A673 (cell line): Measurements from ENCODE around the gene RGS7. TPM values are rescaled to one million over a fixed set of nuclear protein-coding genes. Genes with fewer than 3 reads are reported as not detected.
A peak's percentile ranks its signal among the peaks of the same experiment; 100 is the strongest.
"Not testable (repeated sequence)": the region's sequence is repeated elsewhere in the genome, so short reads cannot be mapped to it uniquely, and the experiment has no call there.

ENCODE experiments used
- BruUV-seq: library from RNA; stranded (reverse); fragments of 400-500 nt; replicated peaks from 2 replicates; lab custom pipeline; 2021; lab: Mats Ljungman, UMichigan
- CTCF ChIA-PET: fragments of 300-600 bp; sonication (Branson Sonifier 250); formaldehyde crosslinking; loops from one replicate; lab custom pipeline; 2022; ENCODE audit warnings: antibody characterized with exemption; lab: Charles Lee
- POLR2A ChIA-PET: fragments of 300-600 bp; sonication (Branson Sonifier 250); formaldehyde crosslinking; loops from one replicate; lab custom pipeline; 2022; ENCODE audit warnings: antibody characterized with exemption; ENCODE audit not compliant: low non-redundant PET; lab: Charles Lee
- DNase-seq: peaks from one replicate; pipeline ENCODE4 v3.0.0-alpha.2; 2015; ENCODE audit warnings: low spot score
- H3K27ac ChIP-seq: fragments of 200-600 bp; sonication (generic); 2 replicates; pipeline ENCODE4 v1.5.1; 2016; ENCODE audit warnings: mixed run types, low read depth, mild to moderate bottlenecking, mixed read lengths, antibody characterized with exemption, low read length; ENCODE audit not compliant: poor library complexity, severe bottlenecking
- H3K27me3 ChIP-seq: fragments of 200-600 bp; sonication (generic); replicated peaks from 2 replicates; pipeline ENCODE4 v1.6.1; 2017; ENCODE audit warnings: mixed run types, low read depth, mild to moderate bottlenecking, mixed read lengths, antibody characterized with exemption, low read length; ENCODE audit not compliant: insufficient read depth, poor library complexity
- H3K36me3 ChIP-seq: fragments of 200-600 bp; sonication (generic); 2 replicates; pipeline ENCODE4 v1.6.1; 2016; ENCODE audit warnings: mixed run types, mild to moderate bottlenecking, mixed read lengths, antibody characterized with exemption, low read length; ENCODE audit not compliant: insufficient read depth, poor library complexity, severe bottlenecking
- H3K4me1 ChIP-seq: fragments of 200-600 bp; sonication (generic); 2 replicates; pipeline ENCODE4 v1.6.1; 2017; ENCODE audit warnings: mixed run types, mild to moderate bottlenecking, mixed read lengths, antibody characterized with exemption, low read length; ENCODE audit not compliant: insufficient read depth, poor library complexity, severe bottlenecking
- H3K4me3 ChIP-seq: fragments of 200-600 bp; sonication (generic); 2 replicates; pipeline ENCODE4 v1.5.1; 2016; ENCODE audit warnings: low read depth, mixed run types, mild to moderate bottlenecking, mixed read lengths, low read length; ENCODE audit not compliant: poor library complexity, severe bottlenecking
- H3K9me3 ChIP-seq: fragments of 200-600 bp; sonication (generic); 2 replicates; pipeline ENCODE4 v1.6.1; 2016; ENCODE audit warnings: mixed run types, low read depth, mild to moderate bottlenecking, mixed read lengths, antibody characterized with exemption, low read length; ENCODE audit not compliant: poor library complexity, severe bottlenecking
- EZH2 ChIP-seq: fragments of 200-600 bp; sonication (generic); IDR thresholded peaks from 2 replicates; pipeline ENCODE4 v1.6.1; 2017; ENCODE audit warnings: borderline replicate concordance, low read depth, mild to moderate bottlenecking, mixed read lengths, antibody characterized with exemption, low read length; ENCODE audit not compliant: poor library complexity, severe bottlenecking
- intact Hi-C: fragments of 100-400 bp; cut with micrococcal nuclease; formaldehyde crosslinking; loops from one replicate; pipeline ENCODE4 v1.10.0; 2022; ENCODE audit not compliant: unreplicated experiment
- total RNA-seq: library from RNA; stranded (reverse); gene quantifications from 2 replicates; pipeline ENCODE4 v1.2.3, GENCODE V29; 2021
- TF ChIP-seq, protein P1 (sequence below): fragments of 300-800, 200-600 bp; sonication (generic); conservative IDR thresholded peaks from 2 replicates; pipeline ENCODE4 v1.5.1; 2017; ENCODE audit warnings: low read depth, mild to moderate bottlenecking, antibody characterized with exemption, low read length, moderate library complexity, mixed read lengths

RGS7 gene
- total RNA-seq, 1 experiment from 2014 or later: not detected

DNA sequence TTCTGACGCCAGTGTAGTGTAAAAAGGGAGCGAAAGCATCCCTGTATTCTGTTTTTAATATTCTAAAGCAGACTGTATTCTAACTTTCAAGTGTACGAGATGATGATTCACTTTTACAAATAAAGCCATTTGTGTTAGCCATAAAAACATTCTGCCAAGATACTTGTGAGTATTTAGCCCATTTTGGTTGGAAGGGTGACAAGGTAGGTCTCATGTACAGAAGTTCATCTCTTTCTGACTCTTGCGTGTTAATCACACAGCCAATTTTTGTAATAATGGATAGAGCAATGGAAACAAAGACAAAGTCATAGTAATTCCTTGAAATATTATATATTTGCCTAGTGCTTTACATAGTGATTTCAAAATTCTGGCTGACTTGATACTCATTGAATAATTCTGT is 619.7 kb downstream of the RGS7 start:
- ChIA-PET CTCF (no interaction called here), POLR2A (no interaction called here)
- Histone ChIP-seq H3K27me3 (no peaks in the 10 kb centered on the region), H3K27ac (no peak overlapping the region), H3K4me1 (no peaks in the 10 kb centered on the region), H3K4me3 (no peak overlapping the region), H3K36me3 (no peaks in the 10 kb centered on the region), H3K9me3 (no peaks in the 10 kb centered on the region)
- TF ChIP-seq EZH2: no peak
- TF ChIP-seq, protein P1, sequence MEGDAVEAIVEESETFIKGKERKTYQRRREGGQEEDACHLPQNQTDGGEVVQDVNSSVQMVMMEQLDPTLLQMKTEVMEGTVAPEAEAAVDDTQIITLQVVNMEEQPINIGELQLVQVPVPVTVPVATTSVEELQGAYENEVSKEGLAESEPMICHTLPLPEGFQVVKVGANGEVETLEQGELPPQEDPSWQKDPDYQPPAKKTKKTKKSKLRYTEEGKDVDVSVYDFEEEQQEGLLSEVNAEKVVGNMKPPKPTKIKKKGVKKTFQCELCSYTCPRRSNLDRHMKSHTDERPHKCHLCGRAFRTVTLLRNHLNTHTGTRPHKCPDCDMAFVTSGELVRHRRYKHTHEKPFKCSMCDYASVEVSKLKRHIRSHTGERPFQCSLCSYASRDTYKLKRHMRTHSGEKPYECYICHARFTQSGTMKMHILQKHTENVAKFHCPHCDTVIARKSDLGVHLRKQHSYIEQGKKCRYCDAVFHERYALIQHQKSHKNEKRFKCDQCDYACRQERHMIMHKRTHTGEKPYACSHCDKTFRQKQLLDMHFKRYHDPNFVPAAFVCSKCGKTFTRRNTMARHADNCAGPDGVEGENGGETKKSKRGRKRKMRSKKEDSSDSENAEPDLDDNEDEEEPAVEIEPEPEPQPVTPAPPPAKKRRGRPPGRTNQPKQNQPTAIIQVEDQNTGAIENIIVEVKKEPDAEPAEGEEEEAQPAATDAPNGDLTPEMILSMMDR: no peak
- intact Hi-C loops: loop anchor here (10.0 kb wide), 1 partner anchor 668 kb away; no protein-coding TSS in a partner anchor
- BruUV-seq: no TSS peak
- DNase-seq: no peak

DNA sequence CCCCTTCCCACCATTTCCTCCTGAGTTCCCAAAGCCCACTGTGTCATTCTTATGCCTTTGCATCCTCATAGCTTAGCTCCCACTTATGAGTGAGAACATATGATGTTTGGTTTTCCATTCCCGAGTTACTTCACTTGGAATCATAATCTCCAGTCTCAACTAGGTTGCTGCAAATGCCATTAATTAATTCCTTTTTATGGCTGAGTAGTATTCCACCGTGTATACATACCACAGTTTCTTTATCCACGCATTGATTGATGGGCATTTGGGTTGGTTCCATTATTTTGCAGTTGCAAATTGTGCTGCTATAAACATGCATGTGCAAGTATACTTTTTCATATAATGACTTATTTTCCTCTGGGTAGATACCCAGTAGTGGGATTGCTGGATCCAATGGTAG is 622.3 kb downstream of the RGS7 start:
- H3K27me3 ChIP-seq, H3K36me3 ChIP-seq, H3K4me1 ChIP-seq, CTCF ChIA-PET, H3K9me3 ChIP-seq, DNase-seq, H3K27ac ChIP-seq, BruUV-seq, POLR2A ChIA-PET, H3K4me3 ChIP-seq: not testable (repeated sequence)
- intact Hi-C loops: loop anchor here (5.0 to 10.0 kb wide), 3 partner anchors 213 to 753 kb away; no protein-coding TSS in a partner anchor

DNA sequence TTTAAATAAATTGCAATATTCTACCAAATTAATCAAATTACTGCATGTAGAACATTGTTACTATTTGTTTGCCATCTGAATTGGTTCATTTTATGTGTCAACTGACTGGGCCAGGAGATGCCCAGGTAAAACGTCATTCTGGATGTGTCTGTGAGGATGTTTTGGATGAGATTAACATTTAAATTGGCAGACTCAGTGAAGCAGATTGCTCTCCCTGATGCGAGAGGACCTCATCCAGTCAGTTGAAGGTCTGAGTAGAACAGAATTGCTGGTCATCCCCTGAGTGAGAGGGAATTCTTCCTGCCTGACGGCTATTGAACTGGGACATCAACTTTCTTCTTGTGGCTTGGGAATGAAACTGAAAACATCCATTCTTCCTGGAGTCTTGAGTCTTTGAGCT is 623.0 kb downstream of the RGS7 start:
- no peak for DNase-seq
- TF ChIP-seq, protein P1: no peak
- no peak for TF ChIP-seq EZH2
- H3K36me3 ChIP-seq: no peaks in the 10 kb centered on the region
- no peaks in the 10 kb centered on the region for H3K4me1 ChIP-seq
- BruUV-seq: no TSS peak
- CTCF ChIA-PET: no interaction called here
- intact Hi-C loops: loop anchor here (5.0 to 10.0 kb wide), 3 partner anchors 213 to 753 kb away; no protein-coding TSS in a partner anchor
- no peak overlapping the region for H3K4me3 ChIP-seq
- no peaks in the 10 kb centered on the region for H3K9me3 ChIP-seq
- H3K27ac ChIP-seq: no peak overlapping the region
- POLR2A ChIA-PET: no interaction called here
- no peaks in the 10 kb centered on the region for H3K27me3 ChIP-seq

DNA sequence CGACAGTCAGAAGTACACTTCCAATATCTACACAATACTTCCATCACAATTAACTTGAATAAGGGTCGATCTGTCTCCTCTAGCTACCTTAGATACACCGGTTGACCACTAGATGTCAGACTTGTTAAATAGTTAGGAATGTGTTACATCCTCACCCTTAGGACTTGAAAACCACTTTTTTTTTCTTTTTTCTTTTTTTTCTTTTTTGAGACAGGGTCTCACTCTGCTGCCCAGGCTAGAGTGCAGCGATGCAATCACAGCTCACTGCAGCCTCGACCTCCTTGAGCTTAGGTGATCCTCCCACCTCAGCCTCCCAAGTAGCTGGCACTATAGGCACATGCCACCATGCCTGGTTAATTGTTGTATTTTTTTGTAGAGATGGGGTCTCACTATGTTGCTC is 624.6 kb downstream of the RGS7 start:
- Histone ChIP-seq H3K27me3 (no peaks in the 10 kb centered on the region), H3K4me3 (no peak overlapping the region), H3K27ac (no peak overlapping the region), H3K4me1 (no peaks in the 10 kb centered on the region), H3K9me3 (no peaks in the 10 kb centered on the region), H3K36me3 (no peaks in the 10 kb centered on the region)
- DNase-seq: peak; percentile 51
- ChIA-PET POLR2A (interaction anchor here (0.6 kb wide), 1 partner anchor 101 kb away, joined by 3 read pairs; no protein-coding TSS in a partner anchor), CTCF (interaction anchor here (0.5 to 0.6 kb wide), 2 partner anchors 15 to 425 kb away, joined by 3 read pairs; no protein-coding TSS in a partner anchor)
- BruUV-seq: no TSS peak
- intact Hi-C loops: loop anchor here (5.0 to 10.0 kb wide), 3 partner anchors 215 to 755 kb away; no protein-coding TSS in a partner anchor
- no peak for TF ChIP-seq EZH2
- TF ChIP-seq, protein P1: peak; percentile 58
